Measurements from ENCODE around the gene NDUFB7.
"Not testable (repeated sequence)": the region's sequence is repeated elsewhere in the genome, so short reads cannot be mapped to it uniquely, and the experiment has no call there.

NDUFB7 gene

GRCh38 chr19:14570864-14571527 lies 870 bp downstream of the NDUFB7 start:
- no peak for DNase-seq (ENCODE audit: low read depth in 2 of 2)

DNA sequence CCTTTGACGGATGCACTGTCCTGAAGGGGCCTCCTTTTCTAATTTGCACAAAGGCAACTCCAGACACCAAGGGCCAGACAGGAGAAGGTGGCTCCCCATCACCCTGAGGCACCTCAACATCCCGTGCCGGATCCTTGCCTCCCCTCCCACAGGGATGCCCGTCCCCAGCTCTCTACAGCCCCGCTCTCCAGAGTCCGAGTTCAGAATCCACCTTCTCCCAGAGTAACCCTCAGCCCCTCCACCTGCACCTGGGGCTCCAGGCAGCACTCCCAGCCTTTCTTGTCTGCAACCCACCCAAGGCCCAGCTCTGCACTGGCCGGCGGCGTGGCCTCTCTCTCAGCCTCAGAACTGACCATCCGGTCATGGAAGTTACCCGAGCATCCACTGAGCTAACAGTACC lies 4.8 kb downstream of the NDUFB7 start:
- DNase-seq (ENCODE audit: low read depth in 2 of 2), result no peak

GRCh38 chr19:14566712-14567077 lies 5.2 kb downstream of the NDUFB7 start:
- no peak for DNase-seq (ENCODE audit: low read depth in 2 of 2)

DNA sequence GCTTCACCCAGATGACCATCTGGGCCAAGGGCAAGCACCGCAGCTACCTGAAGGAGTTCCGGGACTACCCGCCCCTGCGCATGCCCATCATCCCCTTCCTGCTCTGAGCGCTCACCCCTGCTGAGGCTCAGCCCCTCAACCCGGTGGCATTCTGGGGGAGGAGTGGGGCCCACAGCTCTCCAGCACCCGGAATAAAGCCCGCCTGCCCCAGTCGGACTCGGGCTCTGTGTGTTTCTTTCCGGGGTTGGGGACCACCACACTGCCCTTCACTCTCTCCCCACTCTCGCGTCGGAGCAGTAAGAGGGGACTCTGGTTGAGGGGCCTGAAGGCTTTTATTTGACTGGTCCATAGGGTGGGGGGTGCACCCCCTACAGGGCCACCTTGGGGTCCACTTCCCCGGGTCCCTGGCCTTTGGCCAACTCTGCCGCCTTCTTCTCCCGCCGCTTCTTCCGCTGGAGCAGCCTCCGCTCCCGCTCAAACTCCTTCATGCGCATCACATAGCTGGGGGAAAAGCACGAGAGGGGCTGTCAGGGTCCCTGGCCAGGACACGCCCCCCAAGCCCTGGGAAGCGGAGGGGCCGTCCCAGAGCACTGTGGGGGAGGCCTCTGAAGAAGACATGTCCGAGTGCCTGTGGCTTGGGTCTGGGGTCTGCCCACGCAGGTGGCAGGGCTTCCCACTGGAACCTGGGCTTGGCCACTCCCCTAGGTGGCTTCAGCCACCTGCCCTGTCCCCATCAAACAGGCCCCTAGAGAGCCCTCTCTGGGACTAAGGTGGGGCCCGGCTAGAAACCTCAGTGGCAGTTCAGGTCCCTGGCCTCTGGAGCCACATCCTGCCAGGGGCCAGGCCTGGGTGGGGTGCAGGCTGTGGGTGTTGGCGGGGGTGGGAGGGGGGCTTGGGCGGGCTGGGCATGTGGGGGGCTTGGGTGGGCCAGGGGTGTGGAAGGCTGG lies 5.8 kb downstream of the NDUFB7 start:
- no peak for DNase-seq (ENCODE audit: low read depth in 2 of 2)

- DNase-seq (ENCODE audit: low read depth in 2 of 2), result no peak
Measured at GRCh38 chr19:14565298-14565679, 6.6 kb downstream of the NDUFB7 start.

DNA sequence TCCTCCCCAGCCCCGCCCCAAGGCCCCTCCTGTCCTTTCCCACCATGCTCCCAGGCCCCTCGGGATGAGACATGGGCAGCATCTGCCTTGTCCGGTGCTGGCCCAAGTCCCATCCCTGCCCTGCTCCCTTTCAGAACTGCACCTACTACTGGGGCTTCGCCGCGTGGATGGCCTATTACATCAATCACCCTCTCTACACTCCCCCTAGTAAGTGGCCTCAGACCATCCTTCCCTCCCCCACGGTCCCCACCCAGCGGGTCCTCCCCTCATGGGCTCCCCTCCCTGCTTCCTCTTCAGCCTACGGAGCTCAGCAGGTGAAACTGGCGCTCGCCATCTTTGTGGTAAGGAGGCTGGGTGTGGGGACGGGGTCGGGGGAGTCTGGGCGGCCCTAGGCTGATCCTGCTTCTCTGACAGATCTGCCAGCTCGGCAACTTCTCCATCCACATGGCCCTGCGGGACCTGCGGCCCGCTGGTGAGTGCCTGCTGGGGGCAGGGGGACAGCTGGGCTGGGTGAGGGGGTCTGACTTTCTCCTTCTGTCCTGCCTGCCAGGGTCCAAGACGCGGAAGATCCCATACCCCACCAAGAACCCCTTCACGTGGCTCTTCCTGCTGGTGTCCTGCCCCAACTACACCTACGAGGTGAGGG lies 7.1 kb downstream of the NDUFB7 start:
- DNase-seq (ENCODE audit: low read depth in 2 of 2), result not testable (repeated sequence)

DNA sequence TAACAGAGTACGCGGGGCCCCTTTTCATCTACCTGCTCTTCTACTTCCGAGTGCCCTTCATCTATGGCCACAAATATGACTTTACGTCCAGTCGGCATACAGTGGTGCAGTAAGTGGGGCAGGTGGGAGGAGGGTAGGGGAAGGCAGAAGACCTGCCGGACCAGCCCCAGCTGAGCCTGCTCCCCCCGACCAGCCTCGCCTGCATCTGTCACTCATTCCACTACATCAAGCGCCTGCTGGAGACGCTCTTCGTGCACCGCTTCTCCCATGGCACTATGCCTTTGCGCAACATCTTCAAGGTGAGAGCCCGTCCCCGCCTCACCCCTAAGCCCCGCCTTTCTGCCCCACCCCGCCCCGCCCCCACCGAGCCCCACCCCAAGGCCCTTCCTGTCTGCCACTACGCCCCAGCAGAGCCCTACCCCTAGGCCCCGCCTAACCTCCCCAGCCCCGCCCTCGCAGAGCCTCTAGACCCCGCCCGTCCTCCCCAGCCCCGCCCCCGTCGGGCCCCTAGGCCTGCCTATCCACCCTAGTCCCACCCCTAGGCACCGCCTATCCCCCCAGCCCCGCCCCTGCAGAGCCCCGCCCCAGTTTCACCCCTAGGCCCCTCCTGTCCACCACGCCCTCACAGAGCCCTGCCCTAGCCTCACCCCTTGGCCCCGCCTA lies 7.7 kb downstream of the NDUFB7 start:
- peak; percentile 49 to 77 for DNase-seq (ENCODE audit: low read depth in 2 of 2)

DNA sequence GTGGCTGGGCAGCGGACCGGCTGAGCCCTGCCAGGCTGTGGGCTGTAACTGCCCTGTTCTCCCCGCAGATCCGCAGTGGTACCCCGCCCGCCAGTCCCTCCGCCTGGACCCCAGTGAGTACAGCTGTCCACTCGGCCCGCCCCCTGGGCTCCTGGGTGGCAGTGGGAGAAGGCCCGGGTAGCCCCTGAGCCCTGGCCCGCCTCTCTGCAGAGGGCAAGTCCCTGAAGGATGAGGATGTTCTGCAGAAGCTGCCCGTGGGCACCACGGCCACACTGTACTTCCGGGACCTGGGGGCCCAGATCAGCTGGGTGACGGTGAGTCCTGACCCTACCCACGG lies 8.3 kb downstream of the NDUFB7 start:
- no peak for DNase-seq (ENCODE audit: low read depth in 2 of 2)

DNA sequence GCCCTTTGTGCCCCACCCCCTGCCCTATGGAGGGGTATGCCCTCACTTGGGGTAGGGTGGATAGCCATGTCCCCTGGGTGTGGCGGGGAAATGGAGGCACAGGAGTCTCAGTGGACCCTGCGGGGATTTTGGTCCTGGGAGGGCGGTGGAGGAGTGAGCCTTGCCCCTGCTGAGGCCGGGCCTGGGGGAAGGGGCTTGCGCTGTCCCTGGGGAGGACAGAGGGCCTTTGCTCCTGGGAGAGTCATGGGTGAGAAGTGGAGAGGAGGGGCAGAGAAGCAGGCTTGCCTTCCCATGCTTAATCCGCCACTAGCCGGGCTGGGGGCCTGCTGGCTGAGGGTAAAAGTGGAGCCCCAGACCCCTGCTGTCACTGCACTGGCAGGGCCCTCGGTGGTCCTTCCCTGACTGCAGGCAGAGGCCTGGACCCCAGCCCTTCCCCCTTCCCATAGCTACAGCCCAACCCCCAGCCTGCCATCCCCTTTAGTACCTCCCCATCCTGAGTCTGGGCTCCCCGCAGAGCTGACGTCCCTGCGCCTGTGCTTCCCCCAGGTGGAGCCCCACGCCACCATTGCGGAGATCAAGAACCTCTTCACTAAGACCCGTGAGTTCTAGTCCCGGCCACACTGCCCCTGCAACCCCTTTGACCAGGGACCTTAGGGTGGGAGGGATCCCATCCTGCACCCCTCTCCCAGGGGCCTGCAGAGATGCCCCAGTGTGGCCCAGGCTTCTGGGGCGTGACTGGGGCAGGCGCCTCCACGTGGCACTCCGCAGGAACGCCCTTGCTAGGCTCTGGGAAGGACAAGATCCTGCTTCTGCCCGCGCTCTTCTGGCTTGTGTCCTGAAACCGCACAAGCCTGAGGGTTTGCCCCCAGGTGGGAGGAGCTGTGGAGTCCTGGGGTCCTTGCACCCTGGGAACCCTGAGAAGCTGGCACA lies 8.9 kb downstream of the NDUFB7 start:
- DNase-seq (ENCODE audit: low read depth in 2 of 2), result no peak

GRCh38 chr19:14561847-14562351 lies 10.0 kb downstream of the NDUFB7 start:
- no peak for DNase-seq (ENCODE audit: low read depth in 2 of 2)

DNA sequence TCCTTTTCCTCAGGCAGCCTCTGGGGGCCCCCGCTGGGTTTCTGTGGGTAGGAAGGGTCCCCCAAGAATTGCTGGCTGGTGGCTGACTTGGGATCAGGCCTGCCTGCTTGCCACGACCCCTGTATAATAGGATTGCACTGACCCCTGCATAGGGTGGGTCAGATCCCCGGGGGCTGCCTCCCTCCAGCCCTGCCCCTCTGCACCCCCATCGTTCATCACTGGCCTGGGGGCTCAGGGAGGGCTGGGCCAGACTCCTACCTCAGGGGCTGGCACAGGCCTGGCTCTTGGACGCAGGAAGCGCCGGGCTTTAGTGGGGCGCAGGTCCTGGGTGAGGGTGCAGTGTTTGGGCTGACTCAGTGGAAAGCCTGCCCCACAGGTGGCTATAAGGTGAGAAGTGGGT lies 10.6 kb downstream of the NDUFB7 start:
- DNase-seq (ENCODE audit: low read depth in 2 of 2), result no peak

- DNase-seq (ENCODE audit: low read depth in 2 of 2), result no peak
Measured at GRCh38 chr19:14560776-14561108, 11.1 kb downstream of the NDUFB7 start.

- DNase-seq (ENCODE audit: low read depth in 2 of 2), result no peak
Measured at GRCh38 chr19:14559916-14560775, 11.7 kb downstream of the NDUFB7 start.

DNA sequence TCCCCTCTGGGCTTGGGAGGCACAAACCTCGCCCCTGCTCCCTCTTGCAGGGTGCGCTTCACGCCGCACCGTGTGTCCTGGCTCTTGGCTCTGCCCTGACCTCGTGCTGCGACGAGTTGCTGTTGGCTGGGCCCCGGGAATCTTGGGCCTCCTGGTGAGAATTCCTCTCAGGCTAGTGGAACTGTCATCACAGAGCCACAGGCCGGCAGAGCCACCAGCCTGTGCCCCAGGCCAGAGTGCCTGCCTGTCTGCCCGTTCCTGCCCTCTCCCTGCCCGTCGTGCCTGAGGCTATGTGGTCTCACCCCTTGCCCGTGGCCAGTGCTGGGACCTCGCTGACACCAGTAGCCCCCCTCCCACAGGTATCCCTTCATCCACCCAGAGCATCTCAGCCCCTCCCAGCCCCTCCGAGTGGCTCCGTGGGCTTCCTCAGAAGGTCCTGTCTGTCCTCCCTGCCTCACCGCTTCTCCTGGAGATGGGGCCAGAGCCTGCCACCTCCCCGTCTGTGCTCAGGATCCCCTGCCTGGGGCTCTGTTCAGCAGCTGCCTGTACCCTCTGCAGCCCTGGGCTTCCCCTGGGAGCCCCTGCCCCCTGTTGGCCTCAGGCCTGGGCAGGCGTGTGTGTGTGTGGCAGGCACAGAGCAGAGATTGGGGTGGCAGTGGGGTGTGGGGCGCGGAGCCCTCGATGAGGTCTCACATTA lies 13.3 kb downstream of the NDUFB7 start:
- no peak for DNase-seq (ENCODE audit: low read depth in 2 of 2)

DNA sequence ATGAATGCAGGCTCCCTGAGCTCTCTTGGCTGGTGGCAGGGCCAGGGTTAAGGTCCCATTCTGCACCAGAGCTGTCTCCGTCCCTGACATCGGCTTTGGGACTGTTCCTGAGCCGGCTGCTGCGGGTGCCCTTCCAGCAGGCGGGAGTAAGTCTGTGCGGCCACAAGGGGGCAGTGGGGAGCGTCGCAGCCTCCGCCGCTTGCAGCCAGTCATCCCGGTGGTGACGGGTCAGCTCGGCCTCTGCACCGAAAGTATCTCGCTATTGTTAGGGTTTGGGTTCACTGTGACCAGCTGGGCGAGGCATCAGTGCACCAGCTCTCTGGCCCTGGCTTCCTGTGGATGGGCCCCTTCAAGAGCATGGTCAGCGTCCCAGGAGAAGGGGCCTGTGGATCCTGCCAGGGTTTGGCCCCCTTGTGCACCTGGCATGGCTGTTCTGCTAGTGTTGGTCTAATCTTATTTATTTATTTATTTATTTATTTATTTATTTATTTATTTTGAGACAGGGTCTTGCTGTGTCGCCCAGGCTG lies 15.1 kb downstream of the NDUFB7 start:
- DNase-seq (ENCODE audit: low read depth in 2 of 2), result peak; percentile 63 to 67

DNA sequence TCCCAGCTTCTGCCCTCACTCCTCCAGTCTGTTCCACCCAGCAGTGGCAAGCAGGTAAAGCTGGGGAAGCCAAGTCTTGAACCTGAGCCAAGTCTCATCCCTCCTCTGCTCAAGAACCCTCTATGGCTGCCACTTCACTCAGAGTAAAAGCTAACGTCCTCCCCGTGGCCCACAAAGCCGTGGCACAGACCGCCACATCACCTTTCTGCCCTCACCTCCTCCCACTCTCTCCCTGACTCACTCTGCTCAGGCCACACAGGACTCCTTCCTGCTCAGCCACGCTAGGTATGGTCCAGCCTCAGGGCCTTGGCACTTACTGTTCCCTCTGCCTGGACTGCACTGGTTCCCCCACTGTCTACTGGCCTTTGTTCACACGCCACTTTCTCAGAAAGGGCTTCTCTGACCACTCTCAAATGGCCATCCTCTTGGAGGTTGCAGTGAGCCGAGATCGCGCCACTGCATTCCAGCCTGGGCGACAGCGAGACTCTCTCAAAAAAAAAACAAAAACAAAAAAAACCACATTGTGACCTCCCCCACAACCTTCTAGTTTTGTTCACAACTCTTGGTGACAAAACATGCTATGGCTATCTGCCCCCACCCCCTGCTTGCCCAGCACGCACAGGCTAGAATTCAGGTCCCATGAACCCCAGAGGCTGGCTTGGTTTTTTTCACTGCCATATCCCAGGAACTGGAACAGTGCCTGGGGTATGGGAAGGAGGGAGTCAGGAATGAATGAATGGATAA lies 15.8 kb downstream of the NDUFB7 start:
- DNase-seq (ENCODE audit: low read depth in 2 of 2), result no peak

- no peak for DNase-seq (ENCODE audit: low read depth in 2 of 2)
Measured at GRCh38 chr19:14554382-14554812, 17.5 kb downstream of the NDUFB7 start.

DNA sequence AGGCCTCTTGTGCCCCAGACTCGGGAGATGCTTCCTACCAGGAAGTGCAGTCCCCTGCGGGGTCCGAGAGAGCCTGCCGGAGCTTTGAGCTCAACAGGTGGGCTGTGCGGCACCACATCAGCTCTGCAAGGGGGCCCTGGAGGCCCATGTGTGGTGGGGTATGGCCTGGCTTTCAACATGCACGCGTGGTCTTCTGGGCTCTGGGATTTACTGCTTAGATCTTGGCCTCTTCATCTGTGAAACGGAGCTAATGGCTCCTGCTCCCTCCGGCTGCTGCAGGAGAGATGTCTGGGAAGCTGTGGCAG lies 18.0 kb downstream of the NDUFB7 start:
- no peak for DNase-seq (ENCODE audit: low read depth in 2 of 2)
